GM18909 (cell line): ENCODE results near the gene IL1B.
"Not testable (repeated sequence)": the region's sequence is repeated elsewhere in the genome, so short reads cannot be mapped to it uniquely, and the experiment has no call there.

ENCODE experiments used
- ATAC-seq: cut with Tn5 transposase; IDR thresholded peaks from one replicate; pipeline ENCODE4 v1.9.1; 2021; ENCODE audit warnings: mild to moderate bottlenecking; ENCODE audit not compliant: unreplicated experiment, poor library complexity

IL1B gene

DNA sequence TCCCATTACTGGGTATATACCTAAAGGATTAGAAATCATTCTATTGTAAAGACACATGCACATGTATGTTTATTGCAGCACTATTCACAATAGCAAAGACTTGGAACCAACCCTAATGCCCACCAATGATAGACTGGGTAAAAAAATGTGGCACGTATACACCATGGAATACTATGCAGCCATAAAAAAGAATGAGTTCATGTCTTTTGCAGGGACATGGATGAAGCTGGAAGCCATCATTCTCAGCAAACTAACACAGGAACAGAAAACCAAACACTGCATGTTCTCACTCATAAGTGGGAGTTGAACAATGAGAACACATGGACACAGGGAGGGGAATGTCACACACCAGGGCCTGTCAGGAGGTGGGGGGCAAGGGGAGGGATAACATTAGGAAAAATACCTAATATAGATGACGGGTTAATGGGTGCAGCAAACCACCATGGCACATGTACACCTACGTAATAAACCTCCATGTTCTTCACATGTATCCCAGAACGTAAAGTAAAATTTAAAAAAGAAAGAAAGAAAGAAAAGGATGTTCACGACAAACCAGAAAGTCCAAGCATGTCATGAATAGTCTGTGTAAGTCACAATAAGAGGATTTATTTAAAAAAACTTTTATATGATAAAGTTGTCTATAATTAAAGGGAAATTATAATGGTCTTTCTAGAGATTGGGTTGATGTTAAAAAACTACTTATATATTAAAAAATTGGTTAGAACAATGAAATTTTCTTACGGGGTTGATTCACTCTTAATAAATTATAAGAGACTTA, 23.0 kb upstream of the IL1B start:
- ATAC-seq = not testable (repeated sequence)

DNA sequence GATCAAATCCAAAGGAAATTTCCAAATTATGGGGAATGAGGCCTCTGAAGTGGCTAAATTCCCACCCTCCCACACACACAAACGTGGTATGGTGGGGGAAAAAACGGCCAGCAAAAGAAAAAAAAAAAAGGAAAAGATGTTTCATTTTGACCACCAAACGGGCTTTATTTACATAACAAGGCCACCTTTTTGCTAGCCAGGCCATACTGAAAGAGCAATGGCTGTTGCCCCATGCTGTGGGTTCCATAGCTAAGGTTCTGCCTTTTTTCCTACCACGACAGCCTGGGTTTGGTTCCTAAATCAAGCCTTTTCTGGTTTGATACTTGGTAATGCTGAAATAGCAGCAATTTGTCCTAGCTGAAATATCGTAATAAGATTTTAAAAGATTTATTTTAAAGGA, 14.0 kb upstream of the IL1B start:
- no peak for ATAC-seq

DNA sequence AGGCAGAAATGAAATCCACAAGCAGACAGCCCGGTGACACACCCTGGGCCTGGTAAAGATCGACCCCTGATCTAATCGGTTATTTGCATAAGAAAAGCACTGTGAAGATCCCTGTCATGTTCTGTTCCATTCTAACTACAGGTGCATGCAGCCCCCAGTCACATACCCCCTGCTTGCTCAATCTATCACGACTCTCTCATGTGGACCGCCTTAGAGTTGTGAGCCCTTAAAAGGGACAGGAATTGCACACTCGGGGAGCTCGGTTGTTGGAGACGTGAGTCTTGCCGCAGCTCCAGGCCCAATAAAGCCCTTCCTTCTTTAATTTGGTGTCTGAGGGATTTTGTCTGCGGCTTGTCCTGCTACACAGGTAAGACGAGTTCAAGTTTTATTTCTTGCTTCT, 13.4 kb upstream of the IL1B start:
- ATAC-seq = no peak

DNA sequence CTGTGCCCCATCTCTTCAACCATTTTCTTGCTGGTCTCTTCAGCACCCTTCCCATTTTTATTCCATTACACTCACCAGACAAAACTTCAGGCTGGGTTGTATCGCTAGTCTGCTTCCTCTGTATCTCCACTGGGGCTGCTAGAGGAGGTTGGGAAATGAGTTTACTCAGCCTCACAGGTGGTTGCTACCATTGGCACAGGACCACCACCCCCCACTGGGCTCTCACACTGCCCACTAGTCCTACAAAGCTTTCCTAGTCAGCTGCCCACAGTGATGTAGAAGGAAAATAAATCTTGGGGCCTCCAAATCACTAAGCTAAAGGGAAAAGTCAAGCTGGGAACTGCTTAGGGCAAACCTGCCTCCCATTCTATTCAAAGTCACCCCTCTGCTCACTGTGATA, 12.3 kb upstream of the IL1B start:
- no peak for ATAC-seq

DNA sequence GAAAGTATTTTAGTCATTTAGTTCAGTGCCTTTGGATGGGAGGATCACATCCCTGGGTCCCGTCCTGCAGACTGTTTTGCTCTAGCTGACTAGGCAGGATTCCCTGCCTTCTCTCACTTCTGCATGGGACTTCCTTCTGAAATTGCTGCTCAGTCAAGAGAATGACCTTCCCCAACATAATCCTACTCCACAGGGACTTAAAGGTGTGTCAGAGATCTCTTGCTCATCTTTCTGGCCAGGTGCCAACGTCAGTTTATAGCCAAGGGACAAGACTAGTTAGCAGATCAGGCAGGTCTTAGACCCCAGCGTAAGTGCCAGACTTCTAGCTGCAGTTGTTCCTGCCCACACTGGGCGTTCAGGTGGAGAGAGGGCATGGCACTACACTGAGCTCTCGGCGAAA, 9.5 kb upstream of the IL1B start:
- no peak for ATAC-seq

DNA sequence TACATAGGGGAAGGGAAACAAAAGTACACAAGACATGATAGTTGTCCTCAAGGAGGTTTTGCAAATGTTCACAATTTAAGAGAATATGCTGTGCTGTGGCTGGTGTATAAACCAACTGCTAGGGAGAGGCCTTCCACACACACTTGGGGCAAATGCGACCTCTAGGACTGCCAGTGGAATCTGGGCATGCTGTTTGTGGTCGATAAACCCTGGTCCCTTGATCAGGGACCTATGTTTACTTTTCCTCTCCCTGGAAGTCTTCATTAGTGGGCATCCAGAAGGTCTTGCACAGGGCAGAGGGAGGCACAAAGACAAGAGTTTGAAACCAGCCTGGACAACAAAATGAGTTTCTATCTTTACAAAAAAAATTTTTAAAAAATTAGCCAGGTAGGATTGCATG, 7.3 kb upstream of the IL1B start:
- no peak for ATAC-seq

DNA sequence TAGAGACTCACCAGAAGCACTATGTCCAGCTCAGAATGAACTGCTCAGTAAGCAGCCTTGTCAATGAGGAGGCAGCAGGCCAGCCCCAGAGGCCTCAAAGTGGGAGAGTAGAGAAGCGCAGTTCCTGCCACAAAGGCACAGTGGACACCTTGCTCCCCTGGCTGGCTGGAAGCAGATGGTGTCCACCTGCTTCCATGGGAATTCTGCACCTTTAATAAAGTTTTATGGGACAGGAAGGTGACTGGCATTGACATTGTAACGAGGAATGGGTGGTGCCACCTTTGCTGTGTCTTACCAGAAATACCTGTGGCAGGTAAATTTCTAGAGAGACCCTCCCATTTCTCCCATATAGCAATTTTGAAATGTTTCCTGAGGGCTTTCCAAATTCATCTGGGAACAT, 6.7 kb upstream of the IL1B start:
- no peak for ATAC-seq

DNA sequence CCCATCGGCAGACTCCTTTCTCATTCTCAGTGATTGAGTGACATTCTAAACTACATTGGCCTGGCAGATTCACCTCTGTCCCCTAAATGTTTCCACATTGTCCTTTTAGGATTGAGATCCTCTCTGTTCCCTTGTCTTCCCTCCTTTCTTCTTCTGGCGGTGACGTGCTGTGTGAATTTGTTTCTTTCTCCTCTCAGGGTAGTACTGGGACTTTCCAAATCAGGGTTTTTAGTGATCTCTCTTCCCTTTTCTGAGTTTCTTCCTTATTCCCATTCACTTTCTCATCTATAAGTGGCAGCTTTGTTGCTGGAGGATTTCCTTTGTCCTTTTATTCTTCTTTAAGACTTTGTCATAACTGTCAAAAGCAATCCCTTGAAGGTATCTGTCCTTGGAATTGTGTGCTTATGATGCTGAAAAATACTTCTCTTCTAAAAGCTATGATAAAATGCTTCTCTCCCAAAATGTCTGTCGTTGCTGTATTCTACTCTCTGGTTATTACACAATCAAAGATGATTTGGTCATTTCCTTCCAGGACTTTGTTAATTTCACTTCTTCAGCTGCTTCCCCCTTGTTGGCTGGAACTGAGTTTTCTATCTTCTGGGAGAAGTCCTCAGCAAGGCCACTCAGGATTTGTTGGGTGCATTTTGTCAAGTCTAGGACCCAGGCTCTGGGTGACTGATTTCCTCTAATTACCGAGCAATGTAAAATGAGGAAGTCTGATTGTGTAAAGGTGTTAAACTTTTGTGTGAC, 4.9 kb upstream of the IL1B start:
- ATAC-seq = no peak

DNA sequence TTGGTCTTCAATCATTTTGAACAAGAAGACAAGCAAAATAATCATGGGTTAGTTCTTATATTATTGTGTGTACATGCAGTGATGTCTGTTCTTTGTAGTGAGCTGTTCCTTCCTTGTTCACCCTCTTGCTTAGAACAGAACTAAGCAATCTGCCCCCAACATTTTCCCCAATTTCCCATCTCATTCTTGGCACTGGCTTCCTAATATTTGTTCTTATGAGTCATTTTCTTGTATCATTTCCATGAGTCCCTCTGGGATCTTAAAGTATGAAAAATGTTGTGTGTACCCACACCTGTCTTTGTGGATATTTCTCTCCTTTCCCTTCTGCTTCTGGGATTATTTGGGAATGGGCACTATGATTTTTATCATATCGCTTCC, 3.5 kb upstream of the IL1B start:
- ATAC-seq = no peak

DNA sequence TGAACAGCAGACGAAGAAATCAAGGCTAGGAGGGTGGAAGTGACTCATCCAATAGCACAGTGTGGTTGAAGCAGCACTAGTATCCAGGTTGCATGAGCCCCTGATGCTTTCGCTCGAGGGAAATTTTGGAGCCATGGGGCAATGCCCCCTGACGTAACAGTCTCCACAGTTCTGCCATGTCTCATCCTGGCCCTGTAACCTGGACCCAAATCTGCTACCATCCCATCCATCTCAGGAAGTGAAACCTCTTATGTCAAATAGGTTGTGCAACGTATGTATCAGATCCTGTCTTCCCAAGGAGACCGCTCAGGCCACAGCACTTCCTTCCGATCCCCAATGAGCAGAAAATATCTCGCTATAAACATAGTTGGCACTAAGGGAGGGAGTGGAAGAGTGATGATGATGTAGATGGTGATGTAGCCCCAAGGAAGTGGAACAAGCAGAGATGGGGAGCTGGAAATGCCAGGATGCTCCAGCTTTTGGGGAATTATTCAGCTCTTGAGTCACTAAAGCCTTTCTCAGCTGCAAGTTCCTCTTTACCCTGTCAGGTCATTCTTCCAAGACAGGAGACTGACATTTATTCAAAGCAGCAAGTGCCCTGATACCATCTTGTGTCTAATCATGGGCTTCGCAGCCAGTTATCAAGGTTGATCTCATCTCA, 3.0 kb upstream of the IL1B start:
- ATAC-seq = no peak

DNA sequence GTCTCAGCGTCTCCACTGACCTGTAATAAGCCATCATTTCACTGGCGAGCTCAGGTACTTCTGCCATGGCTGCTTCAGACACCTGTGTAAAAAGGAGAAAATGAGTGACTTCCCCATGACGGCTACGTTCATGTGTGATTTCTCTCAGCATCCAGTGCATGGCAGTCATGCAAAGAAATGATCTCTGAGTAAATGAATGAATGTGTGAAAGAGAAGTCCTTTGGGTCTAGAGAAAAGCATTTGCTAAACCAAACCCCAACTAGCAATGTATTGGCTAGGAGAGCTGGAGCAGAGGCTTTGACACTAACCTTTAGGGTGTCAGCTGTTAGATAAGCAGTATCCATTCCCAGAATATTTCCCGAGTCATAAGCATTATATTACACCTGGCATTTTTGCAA, 417 bp downstream of the IL1B start:
- no peak for ATAC-seq

DNA sequence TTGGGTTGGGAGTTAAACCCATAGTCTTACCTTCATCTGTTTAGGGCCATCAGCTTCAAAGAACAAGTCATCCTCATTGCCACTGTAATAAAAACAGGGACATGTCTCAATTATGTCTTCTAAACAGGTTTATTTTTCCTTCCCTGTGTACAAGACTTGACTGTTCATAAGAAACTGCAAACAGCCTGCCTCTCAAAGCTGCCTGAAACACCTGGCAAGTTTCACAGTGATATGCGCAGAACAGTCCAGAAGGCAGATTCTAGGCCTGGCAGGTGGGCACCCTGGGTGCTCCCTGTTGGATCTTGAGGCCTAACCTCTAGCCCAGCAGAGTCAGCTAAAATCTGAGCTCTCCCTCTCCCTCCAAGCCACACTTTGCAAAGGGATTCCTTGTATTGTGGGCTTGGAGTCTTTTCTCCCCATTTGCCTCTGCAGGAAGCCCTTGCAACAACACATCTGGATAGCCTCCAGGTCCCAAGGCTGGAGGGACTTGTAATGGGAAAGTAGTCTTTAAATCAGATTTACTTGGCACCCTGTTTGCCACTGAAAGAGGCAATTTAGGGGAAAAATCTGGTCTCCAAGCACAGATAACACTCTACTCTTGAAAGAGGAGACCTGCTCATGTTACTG, 930 bp downstream of the IL1B start:
- ATAC-seq = no peak

DNA sequence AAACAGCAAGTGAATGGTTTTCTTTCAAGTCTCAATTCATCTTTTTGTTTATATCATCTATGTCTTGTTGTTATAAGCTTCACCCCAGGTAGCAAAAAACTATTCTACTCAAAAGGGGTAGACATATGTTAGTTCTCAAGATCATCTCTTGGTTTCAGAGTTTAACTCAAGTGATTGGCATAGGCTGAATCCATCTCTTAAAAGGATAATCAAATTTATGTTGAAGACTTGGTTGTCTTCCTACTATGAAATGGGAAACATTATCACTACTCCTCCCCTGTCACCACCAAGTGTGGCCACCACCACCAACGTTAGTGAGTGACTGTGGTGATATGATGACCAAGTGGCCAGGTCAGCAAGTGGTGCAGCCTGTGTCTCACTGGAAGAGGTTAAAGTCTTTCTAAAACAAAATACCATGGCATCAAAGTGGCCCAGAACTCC, 1.5 kb downstream of the IL1B start:
- ATAC-seq = no peak

DNA sequence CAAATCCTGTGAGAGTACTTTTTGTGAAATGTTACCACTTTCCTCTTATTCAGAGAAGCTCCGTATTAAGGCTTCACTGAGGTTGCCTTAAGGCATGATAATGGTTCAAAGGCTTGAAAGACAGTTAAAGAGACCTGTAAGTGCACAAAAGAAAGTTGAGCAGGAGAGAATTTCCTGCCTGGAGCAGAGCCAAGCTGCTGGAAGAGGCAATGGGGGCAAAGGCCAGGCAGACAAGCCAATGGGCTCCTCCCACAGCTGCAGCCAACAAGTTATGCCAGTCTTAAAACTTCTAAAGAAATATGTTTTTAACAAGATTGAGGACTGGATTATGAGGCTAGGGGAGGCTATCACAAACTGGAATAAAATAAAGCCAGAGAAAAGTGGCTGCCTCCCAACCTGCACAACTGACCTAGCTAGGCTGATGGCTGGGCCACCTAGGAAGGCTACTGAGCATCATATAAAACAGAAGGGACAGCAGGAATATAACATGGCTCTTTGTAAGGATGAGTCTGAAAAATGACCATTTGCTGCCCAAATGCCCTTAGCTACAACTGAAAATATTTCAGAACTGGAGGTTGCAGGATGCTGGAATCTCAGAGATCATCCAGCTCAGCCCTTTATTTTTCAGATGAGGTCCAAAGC, 2.1 kb downstream of the IL1B start:
- no peak for ATAC-seq

DNA sequence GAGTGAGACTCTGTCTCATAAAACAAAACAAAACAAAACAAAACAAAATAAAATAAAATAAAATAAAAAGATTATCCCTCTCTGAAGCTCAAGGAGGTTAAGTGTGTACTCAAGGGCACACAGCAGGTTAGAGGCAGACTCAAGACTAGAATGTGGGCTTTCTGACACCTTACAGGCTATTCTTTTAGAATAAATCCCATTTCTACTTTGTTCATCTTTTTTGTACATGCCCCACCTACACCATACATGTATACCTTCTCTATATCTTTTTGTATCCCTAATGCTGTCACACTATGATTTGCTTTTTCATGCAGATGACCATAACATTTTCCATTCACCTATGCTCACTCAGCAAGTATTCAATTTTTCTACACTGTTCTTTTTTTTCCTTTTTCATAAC, 2.6 kb downstream of the IL1B start:
- no peak for ATAC-seq

DNA sequence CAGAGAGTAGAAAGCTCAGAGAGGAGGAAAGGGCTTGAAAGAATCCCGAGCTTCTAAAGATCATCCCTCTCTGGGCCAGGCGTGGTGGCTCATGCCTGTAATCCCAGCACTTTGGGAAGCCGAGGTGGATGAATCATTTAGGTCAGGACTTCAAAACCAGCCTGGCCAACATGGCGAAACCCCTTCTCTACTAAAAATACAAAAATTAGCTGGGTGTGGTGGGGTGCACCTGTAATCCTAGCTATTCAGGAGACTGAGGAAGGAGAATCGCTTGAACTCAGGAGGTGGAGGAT, 3.0 kb downstream of the IL1B start:
- ATAC-seq = not testable (repeated sequence)

DNA sequence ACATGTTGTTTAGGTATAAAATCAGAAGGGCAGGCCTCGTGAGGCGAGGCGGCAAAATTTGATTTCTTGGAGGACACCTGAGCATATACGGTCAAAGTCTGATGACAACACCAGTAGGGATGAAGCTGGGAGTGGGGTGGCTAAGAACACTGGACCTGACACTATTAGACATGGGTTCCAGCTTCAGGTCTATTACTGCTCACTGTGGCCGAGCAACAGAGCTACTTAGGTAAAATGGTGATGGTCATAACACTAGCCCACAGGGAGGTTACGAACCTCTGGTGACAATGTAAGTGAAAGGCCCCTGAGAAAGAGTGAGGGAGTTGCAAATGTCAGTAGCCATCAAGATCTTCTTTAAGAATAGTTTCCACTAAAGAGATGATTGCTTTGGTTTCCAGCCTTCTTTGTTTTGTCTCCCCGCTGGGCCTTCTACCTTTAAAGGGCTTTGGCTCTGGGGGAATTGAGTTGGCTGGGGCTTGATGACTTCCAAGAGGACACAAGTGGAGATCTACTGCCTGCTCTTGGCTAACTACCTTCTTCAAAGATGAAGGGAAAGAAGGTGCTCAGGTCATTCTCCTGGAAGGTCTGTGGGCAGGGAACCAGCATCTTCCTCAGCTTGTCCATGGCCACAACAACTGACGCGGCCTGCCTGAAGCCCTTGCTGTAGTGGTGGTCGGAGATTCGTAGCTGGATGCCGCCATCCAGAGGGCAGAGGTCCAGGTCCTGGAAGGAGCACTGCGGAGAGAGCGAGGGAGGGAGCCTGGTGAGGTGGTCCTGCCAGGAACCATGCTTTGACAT, 3.5 kb downstream of the IL1B start:
- ATAC-seq = no peak

DNA sequence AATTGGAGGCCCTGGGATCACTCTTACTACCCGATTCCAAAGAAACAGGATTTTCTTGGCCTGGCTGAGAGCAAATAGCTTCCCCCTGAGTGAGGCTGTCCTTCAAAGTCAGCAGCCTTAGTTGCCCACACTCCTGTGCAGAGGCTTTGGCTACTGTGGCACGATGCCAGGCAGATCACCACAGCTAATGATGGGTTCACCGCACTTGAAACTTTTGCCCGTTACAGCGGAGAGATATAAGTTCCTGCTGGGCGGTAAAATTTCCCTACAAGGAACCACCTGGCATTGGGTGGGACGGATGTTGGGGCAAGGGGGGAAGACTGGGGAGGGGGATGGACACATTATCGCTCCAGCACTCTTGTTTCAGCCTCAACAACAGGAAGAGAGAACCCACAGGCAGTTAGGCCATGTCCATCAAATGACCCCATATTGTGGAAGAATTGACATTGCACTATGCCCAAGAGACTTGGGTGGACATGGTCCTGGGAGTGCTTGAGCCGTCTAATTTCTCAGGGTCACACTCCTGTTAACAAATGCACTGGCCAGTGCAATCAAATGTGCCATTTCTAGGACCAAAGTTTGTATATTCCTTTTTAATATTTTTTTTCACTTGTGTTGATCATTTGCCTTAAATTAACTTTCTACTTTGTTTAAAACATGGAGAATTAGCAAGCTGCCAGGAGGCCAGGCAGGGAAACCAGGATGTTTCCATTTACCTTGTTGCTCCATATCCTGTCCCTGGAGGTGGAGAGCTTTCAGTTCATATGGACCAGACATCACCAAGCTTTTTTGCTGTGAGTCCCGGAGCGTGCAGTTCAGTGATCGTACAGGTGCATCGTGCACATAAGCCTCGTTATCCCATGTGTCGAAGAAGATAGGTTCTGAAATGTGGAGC, 4.4 kb downstream of the IL1B start:
- no peak for ATAC-seq

DNA sequence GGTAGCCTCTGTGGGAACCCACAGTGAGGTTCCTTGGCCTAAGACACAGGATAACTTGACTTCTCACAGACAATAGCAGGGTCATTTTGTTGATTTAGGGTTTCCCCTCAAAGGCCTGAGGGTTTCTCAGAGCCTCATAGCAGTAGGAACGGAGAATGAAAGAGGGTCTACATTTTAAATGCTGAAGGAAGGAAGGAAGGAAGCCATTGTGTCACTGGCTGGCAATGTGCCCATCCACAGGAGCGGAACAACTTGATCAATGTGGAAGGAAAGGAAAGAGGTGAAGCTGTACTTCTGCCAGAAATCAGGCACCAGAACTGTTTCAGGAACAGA, 5.1 kb downstream of the IL1B start:
- no peak for ATAC-seq
